Loucy (cell line): Measurements from ENCODE around the gene TMEM250.

Experiments used
- EZH2phosphoT487 ChIP-seq: fragments of 200-600 bp; IDR thresholded peaks from 2 replicates; pipeline ENCODE4 v1.6.1; 2018; ENCODE audit warnings: antibody characterized with exemption, mild to moderate bottlenecking, moderate library complexity, borderline replicate concordance
- TF ChIP-seq, protein P1 (sequence below): fragments of 200-600 bp; sonication (generic); conservative IDR thresholded peaks from 2 replicates; pipeline ENCODE4 v1.5.1; 2014; ENCODE audit warnings: mild to moderate bottlenecking, antibody characterized with exemption, low read length

DNA sequence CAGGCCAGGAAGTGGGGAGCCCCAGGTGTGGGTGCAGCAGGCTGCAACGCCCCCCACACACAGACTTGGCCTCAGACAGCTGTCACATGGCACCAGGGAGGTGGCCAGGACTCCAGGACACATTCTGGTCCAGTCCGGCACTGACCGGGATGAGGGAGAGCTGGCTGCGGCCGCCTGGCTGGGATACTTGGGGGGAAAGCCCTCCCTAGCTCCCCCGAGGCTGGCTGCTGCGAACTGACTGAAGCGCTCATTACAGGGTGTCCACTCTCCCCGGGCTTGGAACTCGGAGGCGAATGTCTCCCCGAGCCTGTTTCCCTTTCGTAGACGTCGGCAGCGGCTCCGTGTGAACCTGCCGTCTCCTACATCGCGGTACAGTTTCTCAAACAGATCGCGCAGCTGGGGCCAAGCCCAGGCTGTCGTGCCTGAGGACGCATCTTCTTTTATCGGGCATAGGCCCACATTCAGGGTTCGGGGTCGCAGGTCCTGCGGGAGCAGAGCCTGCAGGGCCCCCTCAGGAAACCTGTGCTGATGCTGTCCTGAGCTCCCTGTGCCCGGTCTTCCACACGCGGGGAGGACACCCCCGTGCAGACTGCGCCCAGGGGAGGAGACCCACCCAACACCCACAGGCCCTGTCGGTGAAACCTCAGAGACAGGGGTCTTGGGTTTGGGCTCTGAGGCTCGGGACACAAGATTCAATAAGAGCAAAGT lies 43.4 kb downstream of the TMEM250 start:
- TF ChIP-seq, protein P1, sequence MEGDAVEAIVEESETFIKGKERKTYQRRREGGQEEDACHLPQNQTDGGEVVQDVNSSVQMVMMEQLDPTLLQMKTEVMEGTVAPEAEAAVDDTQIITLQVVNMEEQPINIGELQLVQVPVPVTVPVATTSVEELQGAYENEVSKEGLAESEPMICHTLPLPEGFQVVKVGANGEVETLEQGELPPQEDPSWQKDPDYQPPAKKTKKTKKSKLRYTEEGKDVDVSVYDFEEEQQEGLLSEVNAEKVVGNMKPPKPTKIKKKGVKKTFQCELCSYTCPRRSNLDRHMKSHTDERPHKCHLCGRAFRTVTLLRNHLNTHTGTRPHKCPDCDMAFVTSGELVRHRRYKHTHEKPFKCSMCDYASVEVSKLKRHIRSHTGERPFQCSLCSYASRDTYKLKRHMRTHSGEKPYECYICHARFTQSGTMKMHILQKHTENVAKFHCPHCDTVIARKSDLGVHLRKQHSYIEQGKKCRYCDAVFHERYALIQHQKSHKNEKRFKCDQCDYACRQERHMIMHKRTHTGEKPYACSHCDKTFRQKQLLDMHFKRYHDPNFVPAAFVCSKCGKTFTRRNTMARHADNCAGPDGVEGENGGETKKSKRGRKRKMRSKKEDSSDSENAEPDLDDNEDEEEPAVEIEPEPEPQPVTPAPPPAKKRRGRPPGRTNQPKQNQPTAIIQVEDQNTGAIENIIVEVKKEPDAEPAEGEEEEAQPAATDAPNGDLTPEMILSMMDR, result no peak
- TF ChIP-seq EZH2phosphoT487, result no peak
